Muscle of leg (tissue), 11 donors: ENCODE results near the gene CTNND2. TPM values are rescaled to one million over a fixed set of nuclear protein-coding genes. Genes with fewer than 3 reads are reported as not detected.

Source experiments
- DNase-seq: peaks from one replicate; pipeline ENCODE4 v3.0.0; 2013
- H3K27ac ChIP-seq: one replicate; pipeline ENCODE4 v1.5.1; 2013; ENCODE audit warnings: mild to moderate bottlenecking, low read length, control low read depth
- H3K27me3 ChIP-seq: one replicate; pipeline ENCODE4 v1.6.1; 2013; ENCODE audit warnings: low read length; ENCODE audit not compliant: control insufficient read depth, insufficient read depth
- H3K36me3 ChIP-seq: one replicate; pipeline ENCODE4 v1.6.1; 2013; ENCODE audit warnings: low read length; ENCODE audit not compliant: control insufficient read depth, insufficient read depth
- H3K4me1 ChIP-seq: one replicate; pipeline ENCODE4 v1.6.1; 2013; ENCODE audit warnings: low read length; ENCODE audit not compliant: control insufficient read depth, insufficient read depth
- H3K4me3 ChIP-seq: one replicate; pipeline ENCODE4 v1.5.1; 2013; ENCODE audit warnings: low read length, control low read depth
- H3K9me3 ChIP-seq: replicated peaks from 2 replicates; pipeline ENCODE4 v1.6.1; 2013; ENCODE audit warnings: low read depth, low read length; ENCODE audit not compliant: control insufficient read depth
- WGBS: methylation state at CpG from one replicate; pipeline ENCODE4 v1.1.5; 2013; ENCODE audit warnings: missing lambda C conversion rate; ENCODE audit not compliant: insufficient coverage; 5-methylcytosine and 5-hydroxymethylcytosine counted together
- polyA plus RNA-seq, 8 donors: library from polyadenylated mRNA; unstranded; fragments of 120-200 nt; gene quantifications; one replicate each; pipeline versions ENCODE4 v1.2.1 to v1.2.3, GENCODE V29; 2013; ENCODE audit warnings: inconsistent platforms in 1 of 8, low replicate concordance in 1 of 8; ENCODE audit not compliant: insufficient read length in 8 of 8, insufficient read depth in 1 of 8
- total RNA-seq: library from RNA; stranded (reverse); fragments of 120-200 nt; gene quantifications from one replicate; pipeline ENCODE4 v1.2.4, GENCODE V29; 2013

CTNND2 gene
- total and polyA plus RNA-seq, 9 donors = 0.48 to 1.0 (median 0.71) TPM

- no peaks in the 10 kb centered on the region for H3K9me3 ChIP-seq
- WGBS = 72% methylated on average over 6 of the region's 7 CpGs
- no peak for DNase-seq
Measured at GRCh38 chr5:11878814-11879213, 25.4 kb downstream of the CTNND2 start.

GRCh38 chr5:11873587-11873986 is 30.7 kb downstream of the CTNND2 start:
- no peak for DNase-seq
- no peaks in the 10 kb centered on the region for H3K36me3 ChIP-seq
- H3K27me3 ChIP-seq = no peaks in the 10 kb centered on the region
- no peak overlapping the region for H3K27ac ChIP-seq
- WGBS = 80% methylated on average over 1 of the region's 4 CpGs
- H3K4me3 ChIP-seq = no peak overlapping the region
- H3K4me1 ChIP-seq = no peaks in the 10 kb centered on the region
- H3K9me3 ChIP-seq = no peaks in the 10 kb centered on the region

More at GRCh38 chr5:11878814-11879213, 25.4 kb downstream of the CTNND2 start:
- H3K4me1 ChIP-seq = no peaks in the 10 kb centered on the region
- H3K4me3 ChIP-seq = no peak overlapping the region
- H3K27ac ChIP-seq = no peak overlapping the region
- H3K36me3 ChIP-seq = no peaks in the 10 kb centered on the region
- H3K27me3 ChIP-seq = no peaks in the 10 kb centered on the region

- peaks cover 4% of the 10 kb centered on the region for H3K9me3 ChIP-seq
- no peak overlapping the region for H3K4me3 ChIP-seq
- H3K4me1 ChIP-seq = no peaks in the 10 kb centered on the region
- no peaks in the 10 kb centered on the region for H3K36me3 ChIP-seq
- WGBS = no CpG with 5 or more reads among the region's 1 CpG
- DNase-seq = no peak
- no peaks in the 10 kb centered on the region for H3K27me3 ChIP-seq
- H3K27ac ChIP-seq = no peak overlapping the region
Measured at GRCh38 chr5:11869203-11869602, 35.0 kb downstream of the CTNND2 start.

- Histone ChIP-seq H3K4me3 (no peak overlapping the region), H3K36me3 (no peaks in the 10 kb centered on the region), H3K9me3 (peaks cover 4% of the 10 kb centered on the region), H3K4me1 (no peaks in the 10 kb centered on the region), H3K27ac (no peak overlapping the region), H3K27me3 (no peaks in the 10 kb centered on the region)
- no peak for DNase-seq
- 56% methylated on average over 5 of the region's 10 CpGs for WGBS
Measured at GRCh38 chr5:11863911-11864310, 40.3 kb downstream of the CTNND2 start.

GRCh38 chr5:11857391-11857790 is 46.9 kb downstream of the CTNND2 start:
- 83% methylated on average over 5 of the region's 7 CpGs for WGBS
- Histone ChIP-seq H3K27me3 (no peaks in the 10 kb centered on the region), H3K36me3 (no peaks in the 10 kb centered on the region), H3K4me1 (no peaks in the 10 kb centered on the region), H3K27ac (no peak overlapping the region), H3K4me3 (no peak overlapping the region), H3K9me3 (no peaks in the 10 kb centered on the region)
- no peak for DNase-seq

- DNase-seq = no peak
- WGBS = 26% methylated on average over 3 of the region's 5 CpGs
- Histone ChIP-seq H3K4me3 (no peak overlapping the region), H3K9me3 (no peaks in the 10 kb centered on the region), H3K27ac (no peak overlapping the region), H3K4me1 (no peaks in the 10 kb centered on the region), H3K36me3 (no peaks in the 10 kb centered on the region), H3K27me3 (no peaks in the 10 kb centered on the region)
Measured at GRCh38 chr5:11854936-11855335, 49.3 kb downstream of the CTNND2 start.

- H3K4me3 ChIP-seq = no peak overlapping the region
- H3K4me1 ChIP-seq = no peaks in the 10 kb centered on the region
- no peaks in the 10 kb centered on the region for H3K36me3 ChIP-seq
- H3K9me3 ChIP-seq = no peaks in the 10 kb centered on the region
- H3K27ac ChIP-seq = no peak overlapping the region
- H3K27me3 ChIP-seq = no peaks in the 10 kb centered on the region
- no peak for DNase-seq
- 70% methylated on average over 10 of the region's 10 CpGs for WGBS
Measured at GRCh38 chr5:11853796-11854195, 50.5 kb downstream of the CTNND2 start.

- Histone ChIP-seq H3K36me3 (no peaks in the 10 kb centered on the region), H3K27ac (no peak overlapping the region), H3K9me3 (no peaks in the 10 kb centered on the region), H3K4me3 (no peak overlapping the region), H3K27me3 (no peaks in the 10 kb centered on the region), H3K4me1 (no peaks in the 10 kb centered on the region)
- no peak for DNase-seq
Measured at GRCh38 chr5:11853140-11853539, 51.1 kb downstream of the CTNND2 start.

GRCh38 chr5:11852717-11853087 is 51.5 kb downstream of the CTNND2 start:
- no peak for DNase-seq
- H3K9me3 ChIP-seq = no peaks in the 10 kb centered on the region
- H3K27ac ChIP-seq = no peak overlapping the region
- H3K27me3 ChIP-seq = no peaks in the 10 kb centered on the region
- no peaks in the 10 kb centered on the region for H3K36me3 ChIP-seq
- H3K4me1 ChIP-seq = no peaks in the 10 kb centered on the region
- no peak overlapping the region for H3K4me3 ChIP-seq
- no CpG with 5 or more reads among the region's 1 CpG for WGBS

GRCh38 chr5:11851965-11852716 is 52.1 kb downstream of the CTNND2 start:
- no peaks in the 10 kb centered on the region for H3K27me3 ChIP-seq
- no peak for DNase-seq

GRCh38 chr5:11851416-11851815 is 52.8 kb downstream of the CTNND2 start:
- no peak overlapping the region for H3K27ac ChIP-seq
- H3K4me1 ChIP-seq = no peaks in the 10 kb centered on the region
- no peaks in the 10 kb centered on the region for H3K9me3 ChIP-seq
- no peaks in the 10 kb centered on the region for H3K27me3 ChIP-seq
- WGBS = 80% methylated on average over 1 of the region's 2 CpGs
- no peak for DNase-seq
- no peak overlapping the region for H3K4me3 ChIP-seq
- no peaks in the 10 kb centered on the region for H3K36me3 ChIP-seq

More at GRCh38 chr5:11851965-11852716, 52.1 kb downstream of the CTNND2 start:
- H3K4me3 ChIP-seq = no peak overlapping the region
- no peaks in the 10 kb centered on the region for H3K36me3 ChIP-seq
- no peaks in the 10 kb centered on the region for H3K9me3 ChIP-seq
- no peak overlapping the region for H3K27ac ChIP-seq
- 74% methylated on average over 3 of the region's 4 CpGs for WGBS
- no peaks in the 10 kb centered on the region for H3K4me1 ChIP-seq
